HG03196 (cell line): Measurements from ENCODE around the gene C2CD2.
"Not testable (repeated sequence)": the region's sequence is repeated elsewhere in the genome, so short reads cannot be mapped to it uniquely, and the experiment has no call there.

ENCODE experiments used
- ATAC-seq: cut with Tn5 transposase; IDR thresholded peaks from one replicate; pipeline ENCODE4 v1.9.1; 2021; ENCODE audit not compliant: unreplicated experiment

Gene C2CD2

GRCh38 chr21:41958886-41959563 is 5.2 kb upstream of the C2CD2 start:
- no peak for ATAC-seq

- ATAC-seq: no peak
Measured at GRCh38 chr21:41957991-41958766, 4.4 kb upstream of the C2CD2 start.

DNA sequence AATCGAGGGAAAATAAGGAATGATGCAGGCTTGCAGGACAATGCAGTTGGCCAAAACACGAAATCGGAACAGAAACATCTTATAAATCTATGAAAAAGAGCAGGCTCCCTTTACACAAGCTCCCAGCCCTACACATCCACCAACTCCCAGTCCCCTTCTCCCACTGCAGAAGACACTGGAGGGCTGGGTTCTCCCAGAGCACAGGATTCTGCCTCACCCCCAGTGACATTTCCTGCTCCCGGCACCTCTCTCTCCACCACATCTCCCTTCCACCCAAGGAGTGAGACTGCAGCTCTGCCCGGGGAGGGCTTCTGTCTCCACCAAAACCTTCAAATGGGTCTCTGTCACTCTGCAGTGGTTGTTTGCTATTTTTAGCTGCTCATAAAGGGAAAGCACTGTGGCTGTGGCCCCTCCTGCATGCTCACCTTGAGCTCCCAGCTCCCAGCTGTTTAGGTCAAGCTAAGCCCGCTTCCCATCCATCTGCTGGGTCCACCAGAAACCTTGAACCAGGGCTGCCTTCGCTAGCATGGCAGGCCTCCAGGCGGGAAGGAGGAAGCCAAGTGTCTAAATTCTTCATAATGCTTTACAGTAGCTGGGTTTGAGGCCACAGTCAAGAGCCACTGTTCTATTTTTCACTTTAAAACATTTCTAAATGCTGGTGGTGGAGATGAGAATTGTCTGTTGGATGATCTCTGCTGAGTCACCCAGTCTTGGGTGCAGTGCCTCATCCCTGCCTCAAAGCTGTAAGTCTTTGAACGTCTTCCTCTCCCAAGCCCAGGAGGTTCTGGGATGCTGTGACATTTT is 3.3 kb upstream of the C2CD2 start:
- no peak for ATAC-seq

DNA sequence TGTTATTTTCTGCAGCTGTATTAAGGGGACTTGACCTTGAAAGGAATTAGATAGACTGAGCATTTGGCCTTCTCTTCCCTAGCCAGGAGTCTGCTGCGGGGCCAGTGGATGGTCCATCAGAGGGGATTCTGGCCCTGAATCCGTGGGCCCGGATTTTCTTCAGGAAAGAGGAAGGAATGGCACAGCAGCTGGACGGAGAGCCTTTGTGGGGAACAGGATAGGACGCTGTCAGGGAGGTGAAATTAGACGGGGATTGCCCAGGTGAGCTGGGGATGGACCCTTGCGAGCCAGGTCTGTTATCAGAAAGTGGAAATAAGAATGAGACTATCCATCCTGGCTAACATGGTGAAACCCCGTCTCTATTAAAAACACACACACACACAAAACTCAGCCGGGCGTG is 1.7 kb upstream of the C2CD2 start:
- ATAC-seq: no peak

- no peak for ATAC-seq
Measured at GRCh38 chr21:41954654-41955499, 1.1 kb upstream of the C2CD2 start.

DNA sequence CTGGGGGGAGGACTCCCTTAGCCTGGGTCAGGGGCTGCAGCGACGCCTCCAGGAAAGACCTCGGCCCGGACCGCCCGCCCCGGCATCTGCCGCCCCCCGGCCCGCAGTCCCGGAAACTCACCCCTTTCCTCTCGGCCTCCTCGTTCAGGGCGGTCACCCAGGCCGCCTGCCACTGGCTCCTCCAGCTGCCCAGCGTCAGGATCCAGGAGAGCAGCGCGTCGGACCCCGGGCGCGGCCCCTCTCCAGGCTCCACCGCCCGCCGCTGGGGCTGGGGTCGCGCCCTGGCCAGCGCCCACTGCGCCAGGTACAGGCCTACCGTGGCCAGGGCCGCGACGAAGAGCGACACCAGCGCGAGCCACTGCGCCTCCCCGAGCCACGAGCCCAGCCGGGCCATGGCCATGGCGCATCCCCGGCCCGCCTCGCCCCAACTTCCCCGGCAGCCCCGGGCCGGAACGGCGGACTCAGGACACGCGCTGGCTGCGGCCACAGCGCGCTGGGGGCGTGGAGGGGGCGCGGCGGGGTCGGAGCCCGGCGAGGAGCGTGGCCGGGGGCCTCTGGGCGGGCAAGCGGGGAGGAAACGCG is 478 bp downstream of the C2CD2 start:
- ATAC-seq: no peak

DNA sequence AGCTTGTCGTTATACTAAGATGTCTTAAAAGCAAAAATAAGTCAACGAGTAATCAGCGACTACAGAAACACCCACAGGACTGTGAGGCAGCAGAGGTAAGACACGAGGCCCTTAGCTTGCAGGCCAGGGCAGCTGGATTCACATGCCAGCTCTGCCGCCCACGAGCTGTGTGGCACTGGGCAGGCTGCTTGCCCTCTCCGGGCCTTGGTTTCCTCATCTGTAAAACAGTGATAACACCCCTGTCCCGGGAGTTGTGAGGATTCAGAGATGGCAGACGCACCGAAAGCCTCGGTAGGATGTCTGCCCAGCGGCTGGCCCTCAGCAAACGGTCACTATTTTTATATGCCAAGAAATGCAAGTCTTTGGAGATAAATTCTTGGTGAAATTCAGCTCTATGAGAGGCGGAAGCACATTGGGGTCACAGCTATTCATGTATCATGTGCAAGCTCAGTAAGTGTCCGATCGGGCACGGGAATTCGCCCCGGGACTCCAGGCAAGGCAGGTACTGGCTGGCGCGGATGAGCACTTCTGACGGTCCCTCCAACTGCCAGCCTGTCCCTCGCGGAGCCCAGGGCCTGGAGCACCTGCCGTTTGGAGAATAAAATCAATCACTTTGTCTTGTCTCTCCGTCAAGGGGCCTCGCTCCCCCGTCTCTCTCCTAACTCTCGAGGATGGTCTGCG is 1.1 kb downstream of the C2CD2 start:
- ATAC-seq: no peak

DNA sequence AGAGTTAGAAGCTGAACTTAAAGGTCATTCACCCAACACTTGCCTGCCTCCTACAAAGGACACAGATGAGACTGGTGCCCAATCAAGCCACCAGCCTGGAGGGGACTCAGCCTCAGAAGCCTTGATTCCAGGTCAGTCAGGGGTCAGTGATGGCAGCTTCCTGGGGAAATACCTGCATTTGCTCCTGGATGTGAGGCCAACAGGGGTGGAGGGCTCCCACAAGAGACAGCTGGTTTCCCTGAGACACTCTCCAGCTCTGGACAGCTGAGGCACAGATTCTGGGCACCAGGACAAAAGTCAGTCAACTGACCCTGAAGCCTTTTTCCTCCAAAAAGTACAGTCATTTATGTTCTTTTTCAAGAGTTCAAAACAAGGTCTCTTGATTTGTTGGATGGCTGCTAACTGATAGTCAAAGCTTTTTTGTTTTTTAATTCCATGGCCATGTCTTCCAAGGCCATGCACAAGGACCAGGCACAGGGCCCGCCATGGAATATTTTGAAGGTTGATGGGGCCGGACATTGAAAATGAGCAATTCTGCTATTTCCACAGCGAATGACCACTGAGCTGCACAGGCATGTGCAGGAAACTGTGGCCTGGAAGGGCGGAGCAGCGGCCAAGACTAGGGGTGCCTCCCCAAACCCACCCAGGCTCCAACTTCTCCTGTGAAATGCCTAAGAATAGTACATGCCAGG is 1.8 kb downstream of the C2CD2 start:
- ATAC-seq: no peak

DNA sequence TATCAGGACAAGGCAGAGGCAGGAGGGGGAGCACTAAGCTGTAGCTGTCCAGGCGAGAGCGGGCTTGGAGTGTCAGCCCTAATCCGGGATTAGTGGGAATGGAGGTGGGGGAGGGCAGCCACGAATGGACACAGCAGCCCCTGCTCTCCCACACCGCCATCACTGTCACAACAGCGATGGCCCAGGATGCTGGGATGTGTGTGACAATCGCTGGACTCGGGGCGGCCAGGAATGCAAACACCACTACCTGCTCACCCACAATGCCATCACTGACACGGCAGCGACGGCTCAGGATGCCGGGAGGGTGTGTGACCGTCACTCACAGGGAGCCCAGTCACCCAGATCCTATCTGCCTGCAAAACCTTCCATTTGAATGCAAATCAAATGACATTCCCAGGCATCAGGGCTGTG is 2.9 kb downstream of the C2CD2 start:
- ATAC-seq: no peak

GRCh38 chr21:41949631-41950030 is 4.2 kb downstream of the C2CD2 start:
- ATAC-seq: not testable (repeated sequence)

- no peak for ATAC-seq
Measured at GRCh38 chr21:41948901-41949300, 4.9 kb downstream of the C2CD2 start.

DNA sequence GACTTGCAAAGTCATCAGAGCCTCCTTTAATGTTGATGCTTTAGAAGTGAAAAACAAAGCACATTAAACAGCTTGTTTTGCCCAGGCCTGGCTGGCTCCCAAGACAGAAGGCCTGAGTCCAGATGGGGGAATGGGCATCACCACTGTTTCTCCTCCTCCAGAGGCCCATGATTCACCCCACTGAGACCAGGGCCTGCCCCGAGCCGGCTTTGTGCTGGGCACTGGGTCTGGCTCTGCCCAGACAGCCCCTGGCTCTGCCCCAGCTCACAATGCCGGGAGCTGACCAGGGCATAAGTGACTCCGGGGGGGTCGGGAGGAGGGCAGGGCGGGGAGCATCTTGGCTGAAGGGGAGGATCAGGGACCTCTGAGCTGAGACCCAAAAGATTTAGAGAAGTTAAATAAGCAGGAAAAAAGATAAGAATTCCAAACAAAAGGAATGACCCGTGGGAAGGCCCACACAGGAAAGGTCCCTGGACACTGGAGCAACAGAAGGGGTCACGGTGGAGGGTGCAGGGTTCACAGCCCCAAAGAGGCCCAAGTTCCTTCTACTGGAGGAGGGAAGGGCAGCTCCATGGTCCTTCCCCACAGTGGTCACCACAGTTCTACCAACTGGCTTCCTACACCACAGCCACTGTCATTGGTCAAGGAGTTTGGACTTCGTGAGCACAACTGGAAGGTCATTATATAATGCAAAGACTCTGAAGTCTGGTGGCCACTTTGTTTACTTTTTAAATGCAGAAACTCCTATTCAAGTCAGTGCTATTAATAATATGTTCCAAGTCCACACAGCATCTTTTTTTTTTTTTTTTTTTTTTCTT is 5.5 kb downstream of the C2CD2 start:
- ATAC-seq: no peak

GRCh38 chr21:41945982-41946381 is 7.8 kb downstream of the C2CD2 start:
- no peak for ATAC-seq

- ATAC-seq: no peak
Measured at GRCh38 chr21:41943851-41944250, 10.0 kb downstream of the C2CD2 start.

DNA sequence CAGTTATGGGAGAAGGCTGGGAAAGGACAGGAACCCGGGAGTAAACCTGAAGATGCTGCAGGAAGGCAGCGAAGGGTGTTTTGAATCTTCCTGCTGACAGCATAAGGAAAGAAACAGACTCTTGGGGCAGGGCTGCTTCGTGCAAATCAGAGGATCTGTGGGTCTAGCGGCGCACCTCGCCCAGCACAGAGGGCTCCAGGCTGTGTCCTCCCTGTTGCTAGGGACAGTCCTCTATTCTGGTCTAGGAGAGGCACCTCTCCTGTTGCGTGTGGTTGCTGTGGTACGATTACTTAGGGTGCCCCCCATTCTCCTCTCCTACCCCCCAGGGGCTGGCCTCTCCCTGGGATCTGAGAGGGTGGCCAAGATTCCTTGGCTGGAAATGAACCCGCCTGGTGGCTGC is 11.4 kb downstream of the C2CD2 start:
- ATAC-seq: no peak

- ATAC-seq: no peak
Measured at GRCh38 chr21:41941941-41942340, 11.9 kb downstream of the C2CD2 start.

DNA sequence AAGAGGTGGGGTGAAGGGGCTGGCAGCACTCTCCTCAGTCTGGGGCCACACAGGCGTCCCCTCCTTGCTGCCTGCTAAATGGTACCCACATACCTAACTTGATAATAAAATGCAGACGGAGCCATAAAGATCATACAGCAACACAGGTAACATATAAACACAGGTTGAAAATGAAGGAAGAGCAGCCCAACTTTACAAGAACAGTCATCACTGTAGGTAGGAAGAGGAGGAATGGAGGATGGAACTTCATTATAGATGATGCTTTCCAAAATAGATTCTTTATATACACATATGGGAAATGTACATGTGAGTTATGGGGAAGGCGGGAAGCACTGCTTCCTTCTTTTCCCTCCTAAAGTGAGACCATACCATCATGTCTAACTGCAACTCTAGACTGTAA is 13.4 kb downstream of the C2CD2 start:
- no peak for ATAC-seq

GRCh38 chr21:41939391-41939790 is 14.4 kb downstream of the C2CD2 start:
- ATAC-seq: no peak
